Activated CD8-positive, alpha-beta T cell treated with anti-CD3 and anti-CD28 coated beads for 36 hours (primary cell): ENCODE data around the gene ANGPTL4. TPM values are rescaled to one million over a fixed set of nuclear protein-coding genes. Genes with fewer than 3 reads are reported as not detected.
"Not testable (repeated sequence)": the region's sequence is repeated elsewhere in the genome, so short reads cannot be mapped to it uniquely, and the experiment has no call there.

Source experiments
- ATAC-seq: fragments of 200-7000 bp; cut with Tn5 transposase; one replicate; pipeline ENCODE4 v1.10.0; 2021; ENCODE audit warnings: mild to moderate bottlenecking, moderate library complexity
- CTCF ChIA-PET: fragments of 350-600 bp; sonication (Branson Sonifier 250); formaldehyde crosslinking; loops from one replicate; lab custom pipeline; 2021; ENCODE audit warnings: antibody characterized with exemption; lab: Charles Lee
- POLR2A ChIA-PET: fragments of 350-600 bp; sonication (Branson Sonifier 250); formaldehyde crosslinking; loops from one replicate; lab custom pipeline; 2021; ENCODE audit warnings: antibody characterized with exemption; lab: Charles Lee
- DNase-seq: peaks from one replicate; pipeline ENCODE4 v3.0.0-alpha.2; 2020
- H3K27ac Mint-ChIP-seq: one replicate; pipeline ENCODE4 v1.8.0; 2021; ENCODE audit warnings: mild to moderate bottlenecking, mixed read lengths
- H3K27me3 Mint-ChIP-seq: one replicate; pipeline ENCODE4 v1.8.0; 2021; ENCODE audit warnings: mixed read lengths
- H3K36me3 Mint-ChIP-seq: one replicate; pipeline ENCODE4 v1.8.0; 2021; ENCODE audit warnings: low read depth, mixed read lengths
- H3K4me1 Mint-ChIP-seq: one replicate; pipeline ENCODE4 v1.8.0; 2021; ENCODE audit warnings: low read depth, mixed read lengths
- H3K4me3 Mint-ChIP-seq: one replicate; pipeline ENCODE4 v1.8.0; 2021; ENCODE audit warnings: mild to moderate bottlenecking, moderate library complexity, mixed read lengths
- H3K9me3 Mint-ChIP-seq: one replicate; pipeline ENCODE4 v1.8.0; 2021; ENCODE audit warnings: mixed read lengths
- CTCF ChIP-seq: fragments of 200-600 bp; IDR thresholded peaks from one replicate; pipeline ENCODE4 v1.8.0; 2022; ENCODE audit warnings: antibody characterized with exemption, mild to moderate bottlenecking
- intact Hi-C: fragments of 100-400 bp; cut with micrococcal nuclease; formaldehyde crosslinking; loops from one replicate; pipeline ENCODE4 v1.10.0; 2022
- total RNA-seq, 2 experiments: library from RNA; stranded (reverse); gene quantifications; one replicate each; pipeline ENCODE4 v1.2.3, GENCODE V29; 2021

The ANGPTL4 gene
- total RNA-seq, 2 experiments from 2014 or later = 26.8 to 27.8 TPM

- no peaks in the 10 kb centered on the region for H3K9me3 Mint-ChIP-seq
- POLR2A ChIA-PET = interaction anchor here (0.6 to 2.7 kb wide), 8 partner anchors 8 to 122 kb away, joined by 3 to 10 read pairs (median 4); partner anchors contain the start of genes NDUFA7, RAB11B and RPS28
- intact Hi-C loops = no loop called here
These were observed 21.1 kb upstream of the ANGPTL4 start, which contains the start of gene KANK3 for GRCh38 chr19:8342684-8343482. TSS of gene KANK3 (minus strand) at chr19:8343262. CDS start at chr19:8337828, 5,434 bp downstream.

GRCh38 chr19:8343483-8343844 lies 20.5 kb upstream of the ANGPTL4 start:
- intact Hi-C loops = no loop called here
- no peak overlapping the region for H3K27ac Mint-ChIP-seq
- ATAC-seq (peak; percentile 0), DNase-seq (no peak)
- no peaks in the 10 kb centered on the region for H3K36me3 Mint-ChIP-seq
- ChIA-PET POLR2A (interaction anchor here (0.9 to 2.7 kb wide), 5 partner anchors 8 to 82 kb away, joined by 3 to 10 read pairs (median 5); partner anchors contain the start of genes NDUFA7, RAB11B and RPS28), CTCF (interaction anchor here (1.7 to 5.6 kb wide), 2 partner anchors 9 to 11 kb away, joined by 7 to 54 read pairs; no protein-coding TSS in a partner anchor)
- peaks cover 11% of the 10 kb centered on the region for H3K27me3 Mint-ChIP-seq
- TF ChIP-seq CTCF = no peak
- H3K4me1 Mint-ChIP-seq = peaks cover 8% of the 10 kb centered on the region
- peak overlapping the region; percentile 72 for H3K4me3 Mint-ChIP-seq
- no peaks in the 10 kb centered on the region for H3K9me3 Mint-ChIP-seq

More at GRCh38 chr19:8342684-8343482, 21.1 kb upstream of the ANGPTL4 start, which contains the start of gene KANK3:
- Mint-ChIP-seq H3K4me1 (peaks cover 8% of the 10 kb centered on the region), H3K4me3 (peak within 1 kb of the TSS; percentile 72), H3K27ac (no peak within 1 kb of the TSS), H3K27me3 (peaks cover 16% of the 10 kb centered on the region), H3K36me3 (no peaks in the 10 kb centered on the region)
- peak; percentile 97 for DNase-seq
- ATAC-seq = peak; percentile 100
- no peak for TF ChIP-seq CTCF
- CTCF ChIA-PET = interaction anchor here (1.7 to 5.6 kb wide), 2 partner anchors 8 to 11 kb away, joined by 7 to 54 read pairs; no protein-coding TSS in a partner anchor

- H3K36me3 Mint-ChIP-seq, H3K27ac Mint-ChIP-seq, POLR2A ChIA-PET, H3K4me1 Mint-ChIP-seq, DNase-seq, H3K9me3 Mint-ChIP-seq, ATAC-seq, CTCF ChIA-PET, H3K4me3 Mint-ChIP-seq: not testable (repeated sequence)
- intact Hi-C loops = loop anchor here (5.0 kb wide), 1 partner anchor 42 kb away; the partner anchor contains the start of gene RAB11B
- H3K27me3 Mint-ChIP-seq = peaks cover 19% of the 10 kb centered on the region
These were observed 14.2 kb upstream of the ANGPTL4 start for GRCh38 chr19:8349629-8350372.

- Mint-ChIP-seq H3K27me3 (peaks cover 15% of the 10 kb centered on the region), H3K9me3 (peaks cover 2% of the 10 kb centered on the region), H3K4me1 (peaks cover 10% of the 10 kb centered on the region), H3K4me3 (no peak overlapping the region), H3K36me3 (no peaks in the 10 kb centered on the region), H3K27ac (no peak overlapping the region)
- TF ChIP-seq CTCF = peak; percentile 11
- intact Hi-C loops = loop anchor here (5.0 kb wide), 1 partner anchor 40 kb away; the partner anchor contains the start of gene RAB11B
- DNase-seq (no peak), ATAC-seq (no peak)
- POLR2A ChIA-PET = interaction anchor here (1.0 kb wide), 1 partner anchor 18 kb away, joined by 3 read pairs; no protein-coding TSS in a partner anchor
- CTCF ChIA-PET = interaction anchor here (1.3 to 5.7 kb wide), 13 partner anchors 13 to 227 kb away, joined by 4 to 67 read pairs (median 23); partner anchors contain the start of genes ANGPTL4, MARCHF2, MYO1F and RAB11B
These were observed 11.7 kb upstream of the ANGPTL4 start for GRCh38 chr19:8352134-8352827.

GRCh38 chr19:8352845-8353244 lies 11.1 kb upstream of the ANGPTL4 start:
- POLR2A ChIA-PET = not testable (repeated sequence)

More at GRCh38 chr19:8352845-8353244, 11.1 kb upstream of the ANGPTL4 start:
- H3K4me1 Mint-ChIP-seq = peaks cover 10% of the 10 kb centered on the region
- peaks cover 15% of the 10 kb centered on the region for H3K27me3 Mint-ChIP-seq
- not testable (repeated sequence) for H3K4me3 Mint-ChIP-seq, ATAC-seq, DNase-seq, H3K27ac Mint-ChIP-seq, H3K9me3 Mint-ChIP-seq, H3K36me3 Mint-ChIP-seq
- CTCF ChIA-PET = interaction anchor here (0.8 to 5.7 kb wide), 23 partner anchors 9 to 288 kb away, joined by 3 to 67 read pairs (median 12); partner anchors contain the start of genes ANGPTL4, KANK3, MARCHF2 and MYO1F
- intact Hi-C loops = loop anchor here (5.0 kb wide), 1 partner anchor 39 kb away; the partner anchor contains the start of gene RAB11B
